Globus pallidus (tissue), 1 donor: ENCODE results near the gene ARHGEF1.
"Not testable (repeated sequence)": the region's sequence is repeated elsewhere in the genome, so short reads cannot be mapped to it uniquely, and the experiment has no call there.

Experiments
- DNase-seq: peaks from one replicate; pipeline ENCODE4 v3.0.0-alpha.2; 2015; ENCODE audit warnings: low spot score

Gene ARHGEF1

GRCh38 chr19:41905273-41906002, 22.5 kb downstream of the ARHGEF1 start:
- DNase-seq: no peak

DNA sequence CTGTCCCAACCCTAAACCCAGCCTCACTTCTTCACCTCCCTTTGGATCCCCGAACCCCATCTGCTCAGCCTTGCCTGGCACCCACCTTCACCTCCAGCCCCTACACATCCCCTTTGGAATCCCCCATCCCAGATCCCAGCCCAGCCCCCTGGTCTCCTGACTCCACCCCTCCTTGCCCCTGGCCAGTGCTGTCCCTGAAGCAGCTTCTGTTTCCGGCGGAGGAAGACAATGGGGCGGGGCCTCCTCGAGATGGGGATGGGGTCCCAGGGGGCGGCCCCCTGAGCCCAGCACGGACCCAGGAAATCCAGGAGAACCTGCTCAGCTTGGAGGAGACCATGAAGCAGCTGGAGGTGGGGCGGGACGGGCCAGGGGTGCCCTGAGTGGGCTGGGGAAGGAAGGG, 23.3 kb downstream of the ARHGEF1 start:
- DNase-seq: no peak

DNA sequence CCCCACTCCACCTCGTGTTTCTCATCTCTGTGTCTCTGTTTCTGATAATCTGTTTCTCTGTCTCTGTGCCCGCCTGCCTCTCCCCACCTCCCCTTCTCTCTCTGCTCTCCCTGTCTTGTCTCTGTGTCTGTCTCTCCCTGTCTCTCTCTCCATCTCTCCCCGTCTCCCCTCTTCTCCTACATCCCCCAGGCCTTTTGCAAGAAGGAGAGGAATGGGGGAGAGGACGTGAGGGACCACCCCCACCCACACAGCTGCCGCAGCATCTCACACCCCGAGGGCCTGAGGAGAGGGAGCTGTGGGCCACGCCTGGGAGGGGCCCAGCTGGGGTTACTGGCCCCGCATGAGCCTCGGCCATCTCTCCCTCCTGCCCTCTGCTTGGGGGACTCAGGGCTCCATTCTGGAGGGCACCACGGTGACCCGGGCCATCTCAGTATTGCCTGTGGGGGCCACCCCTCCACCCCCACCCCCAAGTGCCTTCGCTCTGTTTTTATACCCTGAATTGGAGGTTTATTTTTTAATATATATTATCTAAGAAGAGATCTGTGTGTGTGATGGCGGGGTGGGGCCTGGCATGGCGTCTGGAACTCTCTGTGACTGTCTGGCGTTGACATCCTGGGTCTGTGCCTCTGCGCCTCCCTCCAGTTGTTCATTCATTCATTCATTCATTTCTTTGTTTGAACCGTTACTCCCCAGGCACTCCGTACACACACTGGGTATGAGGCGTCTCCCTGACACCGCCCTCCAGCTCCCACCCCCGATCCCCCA, 24.1 kb downstream of the ARHGEF1 start:
- DNase-seq: no peak

GRCh38 chr19:41907994-41908615, 25.1 kb downstream of the ARHGEF1 start:
- DNase-seq: no peak

DNA sequence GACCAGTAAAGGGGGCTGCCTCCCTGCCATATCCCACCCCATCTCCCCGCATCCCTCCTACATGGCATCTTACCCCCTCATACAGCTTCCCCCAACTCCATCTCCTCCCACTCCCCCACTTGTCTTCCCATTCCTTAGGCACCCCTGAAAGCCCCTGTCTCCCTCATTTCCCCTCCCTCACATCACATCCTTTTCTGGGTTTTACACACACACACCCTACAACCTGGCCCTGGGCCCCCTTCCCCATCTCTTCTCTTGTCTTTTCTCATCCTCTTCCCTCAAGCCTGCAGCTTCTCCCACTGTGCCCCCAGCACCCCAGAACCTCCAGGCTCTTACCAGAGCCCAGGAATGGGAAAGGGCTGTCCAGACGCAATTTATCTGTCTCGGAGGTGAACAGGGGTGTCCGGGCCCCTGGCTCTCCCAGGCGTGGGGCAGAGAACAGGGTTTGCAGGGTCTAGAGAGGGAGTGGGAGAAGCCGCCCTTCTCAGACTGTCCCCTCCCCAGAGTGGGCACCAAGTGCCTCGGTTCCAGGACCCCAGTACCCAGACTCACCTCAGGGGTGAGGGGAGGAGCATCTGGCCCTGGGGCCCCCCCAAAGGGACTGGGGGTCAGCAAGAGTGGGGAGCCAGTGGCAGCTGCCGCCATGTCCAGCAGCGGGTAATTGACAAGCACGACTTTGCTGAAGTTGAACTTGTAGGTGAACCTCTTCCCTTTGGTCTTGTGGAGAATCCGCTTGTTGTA, 25.9 kb downstream of the ARHGEF1 start:
- DNase-seq: no peak

DNA sequence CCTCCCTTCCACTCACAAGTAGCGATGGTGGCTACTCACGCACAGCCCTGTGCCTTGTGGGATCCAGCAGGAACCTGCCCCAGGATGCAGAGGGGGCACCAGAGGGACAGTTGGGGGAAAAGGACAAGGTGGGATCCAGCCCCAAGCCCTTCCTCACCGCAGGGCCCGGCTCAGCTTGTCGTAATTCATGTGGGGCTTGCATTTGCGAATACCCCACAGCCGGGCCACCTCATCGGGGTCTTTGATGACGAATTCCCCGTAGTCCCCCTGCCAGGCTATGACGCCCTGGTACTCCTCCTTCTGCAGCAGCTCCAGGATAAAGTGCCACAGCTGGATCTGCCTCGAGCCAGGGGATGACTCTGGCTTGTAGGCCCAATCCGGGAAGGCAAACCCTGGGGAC, 26.7 kb downstream of the ARHGEF1 start:
- no peak for DNase-seq

DNA sequence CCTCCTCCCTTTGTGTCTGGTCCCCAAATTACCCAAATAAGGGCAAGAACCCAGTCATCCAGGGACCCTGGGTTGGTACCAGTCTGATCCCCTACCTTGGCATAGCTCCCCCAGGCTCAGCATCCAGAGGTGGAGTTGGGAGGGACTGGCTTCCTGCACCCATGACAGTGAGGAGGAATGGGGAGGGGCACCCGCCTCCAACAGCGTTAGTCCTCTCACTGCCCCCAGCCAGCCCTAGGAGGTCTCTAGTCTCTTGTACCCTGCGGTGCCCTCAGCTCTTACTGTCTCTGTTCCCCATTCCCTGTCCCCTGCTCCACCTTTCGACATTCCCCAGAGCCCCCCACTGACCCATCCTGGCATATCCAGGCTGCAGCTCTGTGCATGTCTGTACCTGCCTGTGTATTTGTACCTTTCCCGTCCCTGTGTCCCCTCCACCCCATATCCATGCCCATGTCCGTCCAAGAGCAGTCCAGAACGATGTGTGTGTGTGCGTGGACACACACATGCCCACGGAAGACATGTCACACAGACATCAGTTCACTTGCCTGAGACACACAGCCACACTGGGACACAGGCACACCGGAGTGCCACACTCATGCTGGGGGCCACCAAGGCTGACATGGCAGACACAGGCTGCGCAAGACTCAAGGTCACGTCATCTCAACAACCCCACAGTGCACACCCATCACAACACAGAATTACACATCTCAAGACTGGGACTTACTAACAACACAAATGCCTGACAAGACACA, 27.4 kb downstream of the ARHGEF1 start:
- no peak for DNase-seq

DNA sequence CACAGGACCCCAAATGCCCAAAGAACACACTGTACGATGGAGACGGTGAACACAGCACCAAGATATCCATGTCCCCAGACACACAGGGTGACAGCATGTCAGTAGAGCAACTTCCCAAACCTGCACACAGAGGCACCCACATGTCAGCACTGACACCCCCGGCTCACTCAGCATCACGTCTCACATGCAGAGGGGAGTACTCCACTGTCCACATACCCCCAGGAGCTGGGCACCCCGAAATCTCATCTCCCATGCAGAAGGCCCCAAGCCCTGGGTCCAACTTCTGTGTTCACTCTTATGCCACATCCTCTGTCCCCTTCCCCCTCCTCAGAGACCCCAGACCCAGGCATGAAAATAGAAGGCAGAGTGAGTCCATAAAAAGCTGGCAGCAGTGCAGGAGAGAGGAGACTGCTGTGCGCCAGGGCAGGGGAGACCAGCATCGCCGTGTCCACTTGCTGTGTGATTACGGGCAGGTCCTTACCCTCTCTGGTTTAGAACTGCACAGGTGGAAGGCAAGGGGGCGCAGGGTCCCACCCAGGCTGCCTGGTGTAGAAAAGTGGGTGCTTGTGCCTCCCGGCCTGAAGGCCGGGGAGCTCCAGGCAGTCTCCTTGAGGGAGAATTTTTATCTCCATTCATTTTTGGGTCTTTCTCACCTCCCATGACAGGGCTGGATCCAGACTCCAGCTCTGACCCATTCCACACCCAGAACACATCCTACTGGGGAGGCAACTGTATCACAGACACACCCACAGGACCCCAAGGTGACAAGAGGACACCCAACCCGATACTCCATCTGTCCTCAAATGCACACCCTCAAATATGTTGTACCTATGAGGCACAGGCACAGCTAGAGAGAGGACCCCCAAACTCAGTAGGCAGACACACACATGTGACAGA, 28.3 kb downstream of the ARHGEF1 start:
- DNase-seq: no peak

DNA sequence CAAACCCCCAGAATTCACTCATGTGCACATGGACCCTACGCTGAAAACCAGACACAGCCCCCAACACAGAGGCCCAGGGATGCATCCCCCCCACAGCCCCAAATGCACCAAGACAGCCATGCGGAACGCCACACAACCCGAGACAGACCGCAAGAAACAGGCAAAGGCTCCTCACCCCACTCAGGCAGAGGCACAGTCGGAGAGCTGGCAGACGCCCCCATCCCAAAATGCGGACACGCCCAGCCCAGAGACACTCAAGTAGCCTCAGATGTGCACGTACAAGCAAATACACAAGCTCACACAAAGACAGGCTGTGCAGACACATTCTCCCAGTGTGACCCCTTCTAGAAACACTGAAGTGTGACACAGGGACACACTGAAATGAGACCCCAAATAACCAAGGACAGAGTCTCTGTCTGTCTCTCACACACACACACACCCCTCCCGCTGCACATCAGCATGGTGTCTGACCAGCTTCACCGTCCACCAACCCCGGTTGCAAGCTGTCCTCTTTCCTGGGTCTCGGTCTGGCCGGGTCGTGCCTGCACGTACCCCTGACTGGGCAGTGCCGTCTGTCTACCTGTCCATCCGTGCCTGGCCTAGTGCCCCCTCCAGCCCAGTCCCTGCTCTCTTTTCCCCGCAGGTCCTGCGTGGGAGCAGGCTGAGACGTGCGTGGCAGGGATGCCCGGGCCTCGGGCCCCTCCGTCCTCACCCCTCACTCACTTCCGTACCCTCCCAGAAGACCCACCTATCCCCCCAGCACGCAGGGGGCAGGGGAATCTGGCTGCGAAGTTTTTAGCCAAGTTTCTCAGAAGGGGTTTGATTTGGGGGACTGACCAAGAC, 29.1 kb downstream of the ARHGEF1 start:
- no peak for DNase-seq

DNA sequence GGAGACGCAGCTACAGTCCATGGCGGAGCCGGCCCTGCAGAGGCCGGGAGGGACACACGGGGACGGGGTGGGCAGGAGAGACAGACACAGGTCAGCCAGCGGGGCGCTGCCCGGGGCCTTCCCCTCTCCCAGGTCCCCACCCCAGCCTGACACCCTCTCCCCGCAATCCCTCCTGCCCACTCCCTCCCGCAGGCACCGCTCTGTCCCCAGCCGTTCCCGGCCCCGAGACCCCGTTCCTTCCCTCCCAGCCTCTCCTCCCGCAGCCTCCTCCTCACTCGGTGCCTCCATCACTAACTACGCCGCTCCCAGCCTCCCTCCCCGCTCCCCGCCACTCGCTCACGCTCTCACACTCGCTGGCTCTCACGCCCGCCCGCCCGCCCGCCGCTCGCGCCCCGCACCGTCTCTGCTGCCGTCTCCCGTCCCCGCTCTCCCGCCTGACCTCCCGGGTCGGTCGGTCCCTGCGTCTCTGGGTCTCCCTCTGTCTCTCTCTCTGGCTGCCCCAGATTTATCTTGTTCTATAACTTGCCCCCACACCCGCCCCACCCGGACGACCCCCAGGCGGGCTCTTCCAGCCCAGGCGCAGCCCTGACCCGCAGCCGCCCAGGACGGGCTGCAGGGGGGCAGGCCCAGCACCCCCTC, 30.0 kb downstream of the ARHGEF1 start:
- DNase-seq: no peak

- no peak for DNase-seq
Measured at GRCh38 chr19:41913538-41914423, 30.8 kb downstream of the ARHGEF1 start.

- not testable (repeated sequence) for DNase-seq
Measured at GRCh38 chr19:41914424-41914834, 31.4 kb downstream of the ARHGEF1 start.

DNA sequence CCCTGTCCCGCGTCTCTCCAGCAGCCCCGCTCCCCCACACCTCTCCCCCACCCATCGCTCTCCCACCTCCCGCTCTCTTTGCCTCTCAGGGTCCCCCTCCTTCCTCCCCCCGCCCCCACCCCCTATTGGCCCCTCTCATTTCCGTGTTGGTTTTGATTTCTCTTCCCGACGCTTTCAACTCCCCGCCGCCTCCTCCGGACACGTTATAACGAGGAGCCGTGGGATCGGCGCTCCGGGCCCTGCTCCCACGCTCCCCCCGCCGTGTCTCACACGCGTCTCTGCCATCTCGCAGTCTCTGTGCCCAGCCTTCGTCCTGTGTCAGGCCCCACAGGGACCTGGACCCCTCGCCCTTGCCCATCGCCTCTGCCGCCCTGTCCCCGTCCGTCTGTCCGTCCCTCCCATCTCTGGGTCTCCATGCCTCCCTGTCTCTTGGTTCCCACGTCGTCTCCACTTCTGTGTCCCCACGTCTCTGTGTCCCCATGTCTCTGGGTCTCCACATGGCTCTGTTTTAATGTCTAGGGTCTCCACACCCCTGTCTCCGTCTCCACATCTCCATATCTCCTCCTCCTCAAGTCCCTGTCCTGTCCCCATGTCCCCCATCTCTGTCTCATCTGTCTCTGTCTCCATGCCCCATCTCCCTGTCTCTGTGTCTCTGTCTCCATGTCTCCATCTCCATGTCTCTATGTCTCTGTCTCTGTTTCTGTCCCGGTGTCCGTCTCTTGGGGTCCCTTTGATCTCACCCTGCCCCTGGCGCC, 32.2 kb downstream of the ARHGEF1 start:
- no peak for DNase-seq

DNA sequence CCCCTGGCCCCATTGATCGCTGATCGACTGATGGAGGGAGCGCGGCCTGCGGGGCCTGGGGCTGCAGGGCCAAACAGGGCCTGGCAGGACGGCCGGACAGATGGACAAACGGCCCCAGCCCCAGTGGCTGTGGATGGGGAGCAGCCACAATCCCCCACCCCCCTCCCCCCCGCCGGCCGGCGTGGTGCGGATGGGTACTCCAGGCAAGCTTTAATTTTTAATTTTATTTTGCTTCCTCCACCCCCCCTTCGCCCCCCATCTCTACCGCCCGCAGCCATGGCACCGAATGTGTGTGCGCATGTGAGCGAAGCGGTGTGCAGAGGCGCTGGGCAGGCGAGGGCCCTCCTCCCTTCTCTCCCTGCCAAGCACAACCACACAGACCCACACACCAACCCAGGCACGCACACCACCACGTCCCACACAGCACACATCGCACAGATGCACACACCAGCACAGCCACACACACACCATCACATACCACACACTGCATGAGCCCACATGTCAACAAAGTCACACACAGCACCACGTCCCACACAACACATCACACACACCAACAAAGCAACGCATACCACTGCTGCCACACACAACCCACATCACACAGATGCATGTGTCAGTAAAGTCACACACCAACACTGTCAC, 32.9 kb downstream of the ARHGEF1 start:
- no peak for DNase-seq

- DNase-seq: no peak
Measured at GRCh38 chr19:41917676-41918075, 34.7 kb downstream of the ARHGEF1 start.

- DNase-seq: no peak
Measured at GRCh38 chr19:41918095-41918494, 35.1 kb downstream of the ARHGEF1 start.
